ACC112 (cell line): Measurements from ENCODE around the gene PRKAR1B.

Experiments
- H2AFZ ChIP-seq: fragments of 200-600 bp; sonication (generic); one replicate; pipeline ENCODE4 v1.6.0; 2017; ENCODE audit warnings: antibody characterized with exemption, low read length; ENCODE audit not compliant: unreplicated experiment
- H3K27ac ChIP-seq: fragments of 200-600 bp; sonication (generic); 2 replicates; pipeline ENCODE4 v1.5.1; 2014; ENCODE audit warnings: low read depth, mild to moderate bottlenecking, antibody characterized with exemption, low read length, moderate library complexity
- H3K27me3 ChIP-seq: fragments of 200-600 bp; sonication (generic); 2 replicates; pipeline ENCODE4 v1.6.1; 2014; ENCODE audit warnings: mild to moderate bottlenecking, antibody characterized with exemption, low read length, moderate library complexity, mixed read lengths; ENCODE audit not compliant: insufficient read depth
- H3K36me3 ChIP-seq: fragments of 200-600 bp; sonication (generic); 2 replicates; pipeline ENCODE4 v1.6.1; 2016; ENCODE audit warnings: mild to moderate bottlenecking, antibody characterized with exemption, low read length, moderate library complexity, mixed read lengths; ENCODE audit not compliant: insufficient read depth
- H3K4me1 ChIP-seq: fragments of 200-600 bp; sonication (generic); one replicate; pipeline ENCODE4 v1.6.1; 2016; ENCODE audit warnings: low read length, mixed read lengths; ENCODE audit not compliant: insufficient read depth, unreplicated experiment, control insufficient read depth
- H3K4me3 ChIP-seq: fragments of 200-600 bp; sonication (generic); 2 replicates; pipeline ENCODE4 v1.5.1; 2014; ENCODE audit warnings: mild to moderate bottlenecking, low read depth, low read length
- H3K79me2 ChIP-seq: fragments of 200-600 bp; sonication (generic); one replicate; pipeline ENCODE4 v1.6.0; 2016; ENCODE audit warnings: low read length; ENCODE audit not compliant: control insufficient read depth, unreplicated experiment, insufficient read depth

Gene PRKAR1B

GRCh38 chr7:739983-740942 lies 13.2 kb upstream of the PRKAR1B start:
- Histone ChIP-seq H3K27ac (no peak overlapping the region), H3K27me3 (no peaks in the 10 kb centered on the region), H3K4me1 (no peaks in the 10 kb centered on the region), H3K79me2 (peaks cover 22% of the 10 kb centered on the region), H2AFZ (no peak overlapping the region), H3K4me3 (no peak overlapping the region), H3K36me3 (peaks cover 5% of the 10 kb centered on the region)

- Histone ChIP-seq H3K4me1 (no peaks in the 10 kb centered on the region), H2AFZ (no peak overlapping the region), H3K4me3 (no peak overlapping the region), H3K27ac (no peak overlapping the region), H3K27me3 (no peaks in the 10 kb centered on the region), H3K79me2 (peaks cover 26% of the 10 kb centered on the region), H3K36me3 (peaks cover 5% of the 10 kb centered on the region)
Measured at GRCh38 chr7:739455-739982, 12.4 kb upstream of the PRKAR1B start.

GRCh38 chr7:738723-739454 lies 11.8 kb upstream of the PRKAR1B start:
- H3K27ac ChIP-seq = no peak overlapping the region
- H3K36me3 ChIP-seq = peaks cover 11% of the 10 kb centered on the region
- H3K4me3 ChIP-seq = no peak overlapping the region
- H2AFZ ChIP-seq = no peak overlapping the region
- H3K79me2 ChIP-seq = peaks cover 32% of the 10 kb centered on the region
- no peaks in the 10 kb centered on the region for H3K4me1 ChIP-seq
- no peaks in the 10 kb centered on the region for H3K27me3 ChIP-seq

GRCh38 chr7:738241-738640 lies 11.2 kb upstream of the PRKAR1B start:
- H3K36me3 ChIP-seq = peaks cover 14% of the 10 kb centered on the region

GRCh38 chr7:734808-735207 lies 7.7 kb upstream of the PRKAR1B start:
- no peaks in the 10 kb centered on the region for H3K27me3 ChIP-seq
- no peak overlapping the region for H3K27ac ChIP-seq
- no peak overlapping the region for H2AFZ ChIP-seq
- H3K36me3 ChIP-seq = peaks cover 25% of the 10 kb centered on the region
- H3K79me2 ChIP-seq = peaks cover 36% of the 10 kb centered on the region
- H3K4me1 ChIP-seq = no peaks in the 10 kb centered on the region
- H3K4me3 ChIP-seq = no peak overlapping the region

More at GRCh38 chr7:738241-738640, 11.2 kb upstream of the PRKAR1B start:
- Histone ChIP-seq H3K79me2 (peaks cover 33% of the 10 kb centered on the region), H3K4me1 (no peaks in the 10 kb centered on the region), H2AFZ (no peak overlapping the region), H3K27me3 (no peaks in the 10 kb centered on the region), H3K27ac (no peak overlapping the region), H3K4me3 (no peak overlapping the region)

GRCh38 chr7:734214-734613 lies 7.1 kb upstream of the PRKAR1B start:
- Histone ChIP-seq H3K4me1 (no peaks in the 10 kb centered on the region), H3K27ac (no peak overlapping the region), H2AFZ (no peak overlapping the region), H3K36me3 (peaks cover 27% of the 10 kb centered on the region), H3K27me3 (no peaks in the 10 kb centered on the region), H3K79me2 (peaks cover 37% of the 10 kb centered on the region), H3K4me3 (no peak overlapping the region)

- H3K79me2 ChIP-seq = peaks cover 41% of the 10 kb centered on the region
- H2AFZ ChIP-seq = no peak overlapping the region
- H3K27ac ChIP-seq = no peak overlapping the region
- H3K27me3 ChIP-seq = no peaks in the 10 kb centered on the region
- peaks cover 27% of the 10 kb centered on the region for H3K36me3 ChIP-seq
- H3K4me3 ChIP-seq = no peak overlapping the region
- peaks cover 5% of the 10 kb centered on the region for H3K4me1 ChIP-seq
Measured at GRCh38 chr7:732556-732955, 5.5 kb upstream of the PRKAR1B start.

- H3K79me2 ChIP-seq = peaks cover 41% of the 10 kb centered on the region
Measured at GRCh38 chr7:732094-732541, 5.0 kb upstream of the PRKAR1B start.

GRCh38 chr7:731440-732085 lies 4.5 kb upstream of the PRKAR1B start:
- Histone ChIP-seq H3K27ac (no peak overlapping the region), H3K79me2 (peaks cover 39% of the 10 kb centered on the region), H3K27me3 (no peaks in the 10 kb centered on the region), H3K36me3 (peaks cover 27% of the 10 kb centered on the region), H3K4me1 (peaks cover 5% of the 10 kb centered on the region), H3K4me3 (no peak overlapping the region), H2AFZ (no peak overlapping the region)

More at GRCh38 chr7:732094-732541, 5.0 kb upstream of the PRKAR1B start:
- Histone ChIP-seq H3K27ac (no peak overlapping the region), H3K27me3 (no peaks in the 10 kb centered on the region), H3K4me3 (no peak overlapping the region), H3K4me1 (peaks cover 5% of the 10 kb centered on the region), H2AFZ (no peak overlapping the region), H3K36me3 (peaks cover 27% of the 10 kb centered on the region)
